Stimulated activated CD4-positive, alpha-beta T cell treated with anti-CD3 and anti-CD28 coated beads, Interleukin-4, amount 100 ng/mL, for 4 hours (primary cell): ENCODE results near the gene PRKRA.
"Not testable (repeated sequence)": the region's sequence is repeated elsewhere in the genome, so short reads cannot be mapped to it uniquely, and the experiment has no call there.

Source experiments
- DNase-seq, 2 experiments: peaks; one replicate each; pipeline ENCODE4 v3.0.0-alpha.2; 2020

Gene PRKRA

GRCh38 chr2:178455947-178456346 lies 5.0 kb upstream of the PRKRA start:
- no peak for DNase-seq

GRCh38 chr2:178452870-178453269 lies 1.9 kb upstream of the PRKRA start:
- no peak for DNase-seq

- DNase-seq = no peak
These were observed 1.4 kb upstream of the PRKRA start for GRCh38 chr2:178452334-178452733.

- DNase-seq = no peak
These were observed 526 bp downstream of the PRKRA start for GRCh38 chr2:178450524-178450773.

- no peak for DNase-seq
These were observed 1.1 kb downstream of the PRKRA start for GRCh38 chr2:178449700-178450523.

- no peak for DNase-seq
These were observed 1.9 kb downstream of the PRKRA start for GRCh38 chr2:178448968-178449661.

GRCh38 chr2:178441426-178441825 lies 9.5 kb downstream of the PRKRA start:
- no peak for DNase-seq

GRCh38 chr2:178436662-178437061 lies 14.3 kb downstream of the PRKRA start:
- DNase-seq = no peak

GRCh38 chr2:178429336-178429735 lies 21.6 kb downstream of the PRKRA start:
- DNase-seq = no peak

GRCh38 chr2:178428396-178428806 lies 22.6 kb downstream of the PRKRA start:
- no peak for DNase-seq

- DNase-seq = no peak
These were observed 23.5 kb downstream of the PRKRA start for GRCh38 chr2:178427458-178427857.

GRCh38 chr2:178426388-178426787 lies 24.6 kb downstream of the PRKRA start:
- no peak for DNase-seq

- no peak for DNase-seq
These were observed 25.6 kb downstream of the PRKRA start for GRCh38 chr2:178425255-178425827.

GRCh38 chr2:178423746-178424145 lies 27.2 kb downstream of the PRKRA start:
- DNase-seq = not testable (repeated sequence)

GRCh38 chr2:178422097-178422496 lies 28.9 kb downstream of the PRKRA start:
- DNase-seq = no peak

- DNase-seq = no peak
These were observed 30.4 kb downstream of the PRKRA start for GRCh38 chr2:178420463-178420999.

- no peak for DNase-seq
These were observed 31.9 kb downstream of the PRKRA start for GRCh38 chr2:178419123-178419522.

- no peak for DNase-seq
These were observed 32.5 kb downstream of the PRKRA start for GRCh38 chr2:178418426-178418825.

GRCh38 chr2:178417916-178418315 lies 33.1 kb downstream of the PRKRA start:
- no peak for DNase-seq

- no peak for DNase-seq
These were observed 35.0 kb downstream of the PRKRA start for GRCh38 chr2:178415979-178416378.

- peak; percentile 61 to 68 for DNase-seq
These were observed 36.4 kb downstream of the PRKRA start for GRCh38 chr2:178414266-178415247.

GRCh38 chr2:178413472-178414265 lies 37.3 kb downstream of the PRKRA start:
- DNase-seq = peak; percentile 67 to 71
